HG02642 (cell line): ENCODE measurements around the gene CHGA.

Experiments used
- ATAC-seq: cut with Tn5 transposase; IDR thresholded peaks from one replicate; pipeline ENCODE4 v1.9.1; 2021; ENCODE audit warnings: mild to moderate bottlenecking; ENCODE audit not compliant: unreplicated experiment, poor library complexity

CHGA gene

DNA sequence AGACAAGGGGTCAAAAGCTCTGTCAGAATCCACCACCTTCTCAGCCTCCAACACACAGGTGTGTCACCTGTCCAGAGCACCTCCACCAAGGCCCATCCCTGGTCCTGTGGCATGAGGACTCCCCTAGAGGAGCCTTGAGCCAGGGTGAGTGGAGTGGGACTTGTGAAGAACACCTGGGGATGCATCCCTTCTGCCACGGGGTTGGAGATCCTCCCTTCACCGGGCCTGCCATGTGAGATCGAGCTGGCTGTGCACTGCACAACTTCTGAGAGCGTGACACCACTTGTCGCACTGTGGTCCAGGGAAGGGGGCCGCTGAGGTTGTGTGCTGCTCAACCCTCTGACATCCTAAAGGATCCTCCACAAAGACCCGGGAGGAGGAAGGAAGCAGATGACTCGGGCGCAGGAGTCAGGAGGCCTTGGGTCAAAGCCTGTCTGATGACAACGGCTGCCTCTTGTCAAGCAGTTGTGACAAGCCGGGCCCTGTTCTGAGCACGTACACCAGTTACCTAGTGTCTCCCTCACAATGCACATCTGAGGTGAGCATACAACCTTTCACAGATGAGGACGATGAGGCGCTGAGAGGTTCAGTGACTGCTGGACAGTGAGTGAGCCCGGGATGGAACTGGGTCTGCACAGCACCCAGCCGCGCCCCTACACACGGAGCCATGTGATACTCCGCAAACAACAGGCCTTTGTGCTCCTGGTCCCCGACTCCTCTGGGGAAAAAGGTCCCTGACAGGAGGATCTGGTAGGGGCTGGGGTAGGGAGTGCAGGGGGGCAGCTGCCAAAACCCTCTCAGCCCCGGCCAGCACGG lies 35.6 kb downstream of the CHGA start:
- ATAC-seq, result no peak

DNA sequence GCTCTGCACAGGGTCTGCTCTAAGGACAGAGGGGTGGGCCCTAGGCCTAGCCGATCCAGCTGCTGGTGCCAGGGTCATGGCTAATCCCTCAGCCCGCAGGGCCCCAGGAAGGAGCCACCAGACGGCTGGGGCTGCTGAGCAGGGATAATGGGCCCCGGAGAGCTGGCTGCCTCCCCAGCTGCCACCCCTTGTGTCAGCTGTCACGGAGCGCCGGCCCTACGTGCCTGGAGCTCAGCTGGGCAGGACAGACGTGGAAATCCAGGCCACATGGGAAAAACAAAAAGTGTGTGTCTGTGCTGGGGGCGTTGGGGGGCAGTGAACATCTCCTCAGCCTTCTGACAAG lies 36.2 kb downstream of the CHGA start:
- ATAC-seq, result no peak

DNA sequence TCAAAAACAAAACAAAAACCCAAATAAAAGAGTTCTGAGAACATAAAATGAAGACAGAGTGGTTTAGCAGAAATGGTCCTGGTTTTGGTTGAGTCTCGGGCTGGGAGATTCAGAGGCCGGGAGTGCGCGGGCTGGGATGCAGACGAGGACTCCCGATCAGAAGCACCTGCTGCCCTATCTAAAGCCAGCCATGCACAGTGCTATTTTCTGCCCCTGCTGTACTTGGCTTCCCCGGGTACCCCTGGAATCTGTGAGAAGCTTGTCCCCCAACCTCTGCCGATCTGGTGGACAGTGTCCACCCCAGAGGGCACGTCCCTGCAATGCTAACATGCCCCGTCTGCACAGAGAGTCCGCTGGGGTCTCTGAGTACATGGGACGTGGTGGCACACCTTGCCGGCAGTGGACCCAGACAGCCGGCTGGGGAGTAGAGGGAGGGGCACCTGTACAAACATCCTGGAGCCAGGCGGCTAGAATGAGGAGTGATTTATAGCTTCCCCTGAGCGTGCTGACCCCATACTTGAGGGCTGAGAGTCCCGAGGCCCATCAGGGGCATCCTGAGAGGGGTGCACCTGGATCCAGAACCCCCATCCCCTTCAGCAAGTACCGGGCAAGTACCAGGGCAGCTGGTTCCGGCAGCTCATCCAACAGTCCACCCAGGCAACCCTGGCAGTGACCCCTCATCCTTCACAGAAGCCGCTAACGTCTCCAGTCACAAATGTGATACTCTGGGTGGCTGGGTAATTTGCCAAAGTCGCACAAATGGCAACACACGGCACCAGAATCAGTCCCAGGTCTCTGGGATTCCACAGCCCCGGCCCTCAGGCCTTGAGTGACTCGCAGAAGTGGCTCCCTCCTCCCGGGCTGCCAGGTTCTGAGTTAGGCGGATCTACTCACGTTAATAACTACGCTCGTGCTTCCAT lies 37.1 kb downstream of the CHGA start:
- no peak for ATAC-seq

DNA sequence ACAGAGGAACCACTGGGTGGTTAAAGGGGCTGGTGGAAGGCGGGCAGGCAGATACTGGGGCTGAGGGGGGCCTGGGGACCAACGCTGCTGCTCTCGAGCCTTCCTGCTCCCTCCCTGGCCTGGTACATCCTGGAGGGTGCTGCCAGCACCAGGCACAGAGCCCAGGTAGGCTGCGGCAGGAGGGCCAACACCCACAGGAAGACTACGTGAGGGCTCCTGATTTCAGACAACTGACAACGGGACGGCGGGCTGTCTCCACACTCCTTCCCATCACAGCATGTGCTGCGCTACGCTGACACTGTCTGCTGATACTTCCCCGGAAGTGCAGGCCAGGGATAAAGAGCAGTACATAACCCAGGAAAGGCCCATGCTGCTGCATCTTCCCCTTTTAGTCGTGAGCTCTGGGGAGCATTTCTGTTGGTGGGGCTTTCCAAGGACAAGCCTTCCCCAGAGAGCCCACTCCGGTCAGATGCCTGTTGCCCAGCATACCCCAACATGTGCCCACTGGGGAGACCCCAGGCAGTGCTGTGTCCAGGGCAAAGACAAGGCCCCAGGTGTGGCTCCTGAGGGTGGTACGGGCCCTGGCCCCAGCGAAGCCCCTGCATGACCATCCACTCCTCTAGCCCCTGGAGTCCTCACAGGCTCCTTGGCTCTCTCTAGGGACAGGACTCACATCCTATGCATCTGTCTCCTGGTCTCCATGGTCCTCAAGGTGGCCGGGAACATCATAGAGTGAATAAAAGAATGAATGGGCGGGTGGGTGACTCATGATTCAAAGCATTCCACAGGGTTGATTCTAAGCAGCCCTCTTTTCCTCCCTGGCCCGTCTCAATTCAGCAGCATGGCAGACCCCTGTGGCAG lies 38.0 kb downstream of the CHGA start:
- no peak for ATAC-seq

DNA sequence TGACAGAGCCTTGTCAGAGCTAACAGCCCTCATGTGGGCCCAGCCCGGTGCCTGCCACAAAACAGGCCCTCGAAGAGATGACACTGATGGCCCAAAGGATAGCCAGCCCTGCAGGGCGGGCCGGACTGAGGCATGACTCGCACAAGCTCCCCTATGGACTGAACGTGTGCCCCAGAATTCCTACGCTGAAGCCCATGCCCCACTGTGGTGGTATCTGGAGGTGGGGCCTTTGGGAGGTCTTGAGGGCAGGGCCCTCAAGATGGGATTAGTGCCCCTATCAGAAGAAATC lies 38.6 kb downstream of the CHGA start:
- no peak for ATAC-seq

DNA sequence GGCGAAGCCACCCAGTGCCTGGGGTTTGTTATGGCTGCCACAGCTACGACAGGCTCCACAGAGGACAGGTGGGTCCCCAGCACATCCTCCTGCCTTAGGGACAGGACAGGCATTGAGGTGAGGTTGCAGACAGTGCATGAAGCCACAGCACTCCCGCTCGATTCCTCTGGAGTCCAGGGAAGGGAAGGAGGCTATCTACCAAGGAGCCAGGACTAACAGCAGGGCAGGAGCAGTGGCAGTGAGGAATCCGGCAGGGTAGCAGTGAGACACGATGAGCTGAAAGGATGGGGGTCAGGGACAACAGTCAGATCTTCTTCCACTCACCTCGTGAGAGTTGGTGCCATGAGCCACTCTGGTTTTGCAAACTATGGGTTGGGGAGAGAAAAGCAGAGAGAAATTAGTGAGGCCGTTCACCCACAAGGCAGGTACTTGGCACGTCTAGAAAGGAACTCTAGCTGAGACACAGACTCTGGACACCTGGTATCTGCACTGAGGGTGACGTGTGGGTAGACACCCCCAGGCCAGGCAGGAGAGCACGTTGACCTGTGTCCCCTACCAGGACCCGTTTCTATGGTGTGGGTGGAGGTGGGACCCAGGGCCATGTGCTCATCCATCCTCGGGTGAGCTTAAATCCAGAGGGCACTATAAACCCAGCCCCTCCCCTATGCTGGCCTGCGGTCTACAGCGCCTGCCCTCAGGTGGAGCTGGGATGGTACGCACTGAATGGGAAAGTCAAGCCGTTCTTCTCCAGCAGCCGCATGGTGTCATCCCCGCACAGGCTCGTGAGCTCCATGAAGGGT lies 39.3 kb downstream of the CHGA start:
- no peak for ATAC-seq

DNA sequence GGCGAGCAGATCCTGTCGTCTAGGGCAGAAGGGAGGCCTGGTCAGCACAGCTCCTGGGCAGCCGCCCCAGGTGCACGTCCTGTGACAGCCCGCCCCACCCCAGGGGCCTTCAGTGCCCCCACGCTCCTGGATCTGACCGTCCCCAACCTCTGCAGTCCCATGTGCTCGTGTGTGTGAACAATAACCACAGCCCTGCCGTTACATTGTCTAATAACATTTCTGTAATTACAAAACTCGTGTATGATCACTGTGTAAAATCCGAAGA lies 39.8 kb downstream of the CHGA start:
- ATAC-seq, result no peak

DNA sequence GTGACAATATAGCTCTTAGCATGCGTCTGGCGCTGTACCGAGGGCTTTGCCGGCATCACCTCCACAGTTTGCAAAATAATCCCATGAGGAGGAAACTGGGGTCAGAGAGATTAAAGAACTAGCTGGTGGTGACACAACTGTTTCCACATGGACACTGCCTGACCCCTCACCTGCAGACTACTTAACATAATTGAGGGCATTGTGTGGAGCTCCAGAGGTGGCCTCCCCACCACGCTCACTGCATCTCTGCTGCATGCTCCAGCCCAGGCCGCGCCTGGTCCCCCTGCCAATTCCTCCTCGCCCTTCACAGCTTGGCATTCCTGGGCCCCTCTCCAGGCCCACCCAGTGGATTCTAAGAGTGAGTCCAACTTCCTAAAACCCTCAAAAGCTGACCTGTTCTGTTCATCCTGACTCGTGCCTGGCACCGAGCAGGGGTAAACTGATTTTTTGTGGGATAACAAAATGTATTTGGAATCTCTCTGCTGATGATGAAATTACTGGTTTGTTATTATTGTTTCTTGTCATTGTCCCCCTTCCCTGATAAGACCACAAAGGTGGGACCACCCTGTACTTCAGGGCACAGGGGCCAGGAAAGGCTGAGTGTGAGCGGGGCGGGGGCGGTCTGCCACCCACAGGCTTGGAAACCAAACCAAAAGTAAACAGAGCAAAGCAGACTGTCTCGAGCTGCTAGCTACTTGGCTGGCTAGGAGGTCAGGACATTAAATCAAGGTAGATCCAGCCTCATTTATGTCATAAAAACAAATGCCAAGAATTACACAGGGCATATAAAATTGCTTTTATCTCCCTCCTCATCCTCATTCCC lies 40.6 kb downstream of the CHGA start:
- no peak for ATAC-seq

DNA sequence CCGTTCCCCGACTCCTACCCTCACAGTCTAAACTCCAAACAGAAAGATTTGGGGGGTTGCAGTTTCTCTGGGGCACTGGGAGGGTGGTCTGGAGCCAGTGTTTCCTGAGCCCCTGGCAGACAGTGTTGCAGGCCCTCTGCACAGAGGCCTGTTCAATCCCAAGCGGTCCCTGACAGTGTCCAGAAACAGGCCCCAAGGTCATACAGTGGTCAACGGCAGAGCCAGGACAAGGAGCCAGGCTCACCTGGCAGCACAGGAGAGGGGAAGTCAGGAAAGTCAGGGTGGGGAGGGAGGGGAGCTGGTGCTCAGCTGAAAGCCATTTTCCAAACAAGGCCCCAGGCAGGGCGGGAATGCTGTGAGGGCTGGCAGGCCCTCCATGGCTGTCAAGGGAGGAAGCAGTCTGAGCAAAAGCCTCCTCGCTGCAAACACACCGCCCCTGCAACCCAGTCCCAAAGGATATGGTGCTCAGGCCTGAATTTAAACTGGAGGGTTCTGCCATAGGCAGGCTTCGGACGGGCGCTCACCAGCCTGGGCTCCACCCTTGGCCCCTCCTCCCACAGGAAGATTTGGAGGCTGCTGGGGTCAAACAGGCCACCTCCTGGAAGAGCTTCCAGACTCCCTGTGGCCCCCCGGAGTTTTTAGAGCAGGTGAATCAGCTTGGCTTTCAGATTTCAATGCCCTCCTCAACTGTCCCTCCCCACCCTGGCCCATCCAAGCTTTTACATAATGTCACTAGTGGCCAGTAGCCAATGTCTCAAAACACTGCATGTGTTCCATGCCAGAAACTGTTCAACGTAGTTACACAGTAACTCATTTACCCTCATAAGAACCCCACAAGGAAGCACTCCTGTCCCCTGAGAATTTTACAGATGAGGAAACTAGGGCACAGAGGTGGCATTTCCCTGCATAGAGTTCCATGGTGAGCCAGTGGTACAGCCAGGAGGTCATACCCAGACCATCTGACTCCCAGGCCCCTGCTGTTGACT lies 41.5 kb downstream of the CHGA start:
- ATAC-seq, result no peak

DNA sequence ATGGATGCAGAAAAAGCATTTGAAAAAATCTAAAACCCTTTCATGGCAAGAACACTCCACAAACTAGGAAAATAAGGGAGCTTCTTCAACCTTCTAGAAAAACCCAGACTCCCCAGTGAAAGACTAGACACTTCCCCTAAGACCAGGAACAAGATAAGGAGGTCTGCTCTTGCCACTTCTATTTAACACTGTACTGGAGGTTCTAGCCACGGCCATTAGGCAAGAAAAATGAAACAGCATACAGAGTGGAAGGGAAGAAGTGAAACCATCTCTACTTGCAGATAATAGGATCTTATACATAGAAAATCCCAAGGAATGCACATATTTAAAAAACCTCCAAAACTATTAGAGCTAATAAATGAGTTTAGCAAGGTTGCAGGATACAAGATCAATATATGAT lies 42.3 kb downstream of the CHGA start:
- no peak for ATAC-seq

DNA sequence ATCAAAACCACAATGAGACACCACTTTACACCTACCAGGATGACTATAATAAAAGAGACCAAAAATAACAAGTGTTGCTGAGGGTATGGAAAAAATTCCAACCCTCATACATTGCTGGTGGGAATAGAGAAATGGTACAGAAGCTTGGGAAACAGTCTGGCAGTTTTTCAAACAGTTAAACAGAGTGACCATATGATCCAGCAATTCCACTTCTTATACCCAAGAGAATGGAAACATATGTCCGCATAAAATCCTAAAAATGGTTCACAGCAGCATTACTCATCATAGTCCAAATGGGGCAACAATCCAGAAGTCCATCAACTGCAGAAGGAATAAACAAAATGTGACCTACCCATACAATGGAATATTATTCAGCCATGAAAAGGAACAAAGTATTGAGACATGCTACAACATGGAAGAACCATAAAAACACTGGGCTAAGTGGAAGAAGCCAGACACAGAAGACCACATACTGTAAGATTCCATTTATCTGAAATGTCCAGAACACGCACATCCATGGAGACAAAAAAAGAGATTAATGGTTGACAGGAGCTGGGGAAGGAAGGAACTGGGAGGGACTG lies 44.5 kb downstream of the CHGA start:
- ATAC-seq, result no peak

DNA sequence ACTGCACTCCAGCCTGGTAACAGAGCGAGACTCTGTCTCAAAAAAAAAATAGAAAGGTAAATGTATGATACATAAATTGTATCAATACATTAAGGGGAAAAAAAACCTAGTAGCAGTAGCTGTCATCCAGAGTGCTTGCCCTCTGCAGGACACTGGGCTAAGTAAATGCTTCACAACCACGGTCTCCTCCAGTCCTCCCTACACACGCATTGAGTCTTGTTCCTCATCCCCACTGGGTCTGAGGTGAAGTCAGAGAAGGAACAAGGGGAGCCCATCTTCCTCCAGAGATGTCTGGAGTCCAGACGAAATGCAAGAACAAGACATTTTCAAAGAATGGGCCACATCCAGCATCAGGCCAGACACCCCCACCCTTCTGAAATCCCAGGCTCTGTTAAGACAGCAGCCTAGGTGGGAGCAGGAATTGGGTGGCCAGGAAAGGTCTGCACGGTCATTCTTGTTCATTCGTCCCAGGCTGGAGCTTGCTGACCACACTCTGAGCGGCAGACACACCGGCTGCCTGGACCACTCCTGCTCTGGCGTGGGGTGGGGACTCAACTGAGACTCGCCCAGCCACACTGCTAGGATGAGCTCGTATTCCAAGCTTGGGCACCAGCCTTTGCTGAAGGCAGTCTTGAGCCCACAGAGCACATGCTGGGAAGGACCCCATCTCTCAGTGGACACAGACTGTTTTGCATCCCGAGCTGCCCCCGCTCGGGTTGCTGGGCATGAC lies 45.5 kb downstream of the CHGA start:
- no peak for ATAC-seq

DNA sequence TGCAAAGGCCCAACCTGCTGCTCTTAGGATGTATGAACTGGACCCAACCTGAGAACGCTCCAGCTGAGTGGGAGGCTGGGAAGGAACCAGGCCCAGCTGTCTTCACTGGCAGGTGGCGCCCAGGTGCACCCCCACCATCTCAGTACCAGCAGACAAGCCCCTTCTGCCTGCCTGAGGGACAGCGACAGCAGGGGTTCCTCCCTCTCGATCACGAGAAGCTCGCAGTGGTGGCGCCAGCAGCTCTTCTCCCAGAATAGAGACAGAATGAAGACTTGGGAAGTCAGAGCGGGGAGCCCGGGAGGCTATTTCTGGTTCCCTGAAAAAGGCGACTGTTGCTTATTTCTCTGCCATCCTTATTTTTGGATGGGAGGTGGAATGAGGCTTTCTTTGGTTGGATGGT lies 46.5 kb downstream of the CHGA start:
- ATAC-seq, result no peak

DNA sequence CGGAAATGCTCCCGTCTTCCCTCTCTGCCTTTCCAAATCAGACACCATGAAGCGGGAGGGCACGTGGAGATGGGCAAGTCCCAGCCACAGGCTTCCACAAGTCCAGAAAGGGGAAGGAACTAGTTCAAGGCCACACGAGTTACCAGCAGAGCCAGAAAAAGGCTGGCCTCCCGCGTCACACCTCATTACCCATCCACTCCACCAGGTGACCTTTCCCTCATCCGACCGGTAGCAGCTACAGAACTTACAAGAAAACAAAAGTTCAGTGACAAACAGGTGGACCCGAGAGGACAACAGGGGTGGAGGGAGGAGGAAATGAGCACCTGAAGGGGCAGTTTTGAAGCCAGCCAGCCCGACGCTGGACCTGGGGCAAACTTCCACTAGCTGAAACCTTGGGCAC lies 46.9 kb downstream of the CHGA start:
- ATAC-seq, result no peak

DNA sequence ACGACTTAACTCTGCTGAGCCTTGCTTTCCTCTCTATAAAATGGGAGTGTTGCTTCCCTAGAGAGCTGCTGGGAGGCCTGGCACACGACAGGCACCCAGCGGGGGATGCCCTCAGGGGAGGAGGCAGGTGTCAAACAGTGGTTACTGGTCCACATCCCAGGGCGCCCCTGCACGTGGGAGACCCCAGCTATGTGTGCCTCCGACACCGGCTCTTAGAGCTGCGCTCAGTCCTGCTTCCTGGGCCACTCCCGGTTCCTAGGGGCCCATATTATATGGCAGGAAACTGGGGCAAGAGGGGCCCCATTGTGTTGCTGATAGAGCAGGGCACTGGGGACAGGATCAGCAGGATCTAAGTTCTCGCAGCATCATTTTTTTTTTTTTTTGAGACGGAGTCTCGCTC lies 47.3 kb downstream of the CHGA start:
- ATAC-seq, result no peak

DNA sequence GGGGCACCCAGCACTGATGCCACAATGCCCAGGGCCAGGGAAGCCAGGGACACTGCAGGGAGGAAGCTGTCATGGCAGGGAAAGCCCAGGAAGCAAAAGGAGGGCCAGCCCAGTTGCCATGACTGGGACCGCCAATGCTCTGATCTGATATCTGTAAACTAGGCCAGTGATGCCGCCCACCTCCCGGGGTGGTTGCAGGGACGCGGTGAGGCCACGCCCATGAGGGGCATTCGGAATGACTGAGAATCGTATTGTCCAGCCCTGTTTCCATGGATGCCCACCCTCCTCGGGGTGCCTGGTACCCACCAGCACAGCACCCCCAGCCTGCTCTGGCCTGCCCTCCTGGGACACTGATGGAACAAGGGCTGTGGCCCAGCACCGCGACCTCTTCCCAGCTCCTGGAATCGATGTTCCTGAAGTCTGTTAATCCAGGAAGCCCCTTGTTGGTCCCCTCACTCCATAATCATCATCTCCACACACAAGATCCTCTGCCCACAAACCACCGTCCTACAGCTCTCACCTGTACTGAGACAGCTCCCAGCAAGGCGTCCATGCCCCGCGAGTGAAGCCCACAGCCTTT lies 48.7 kb downstream of the CHGA start:
- ATAC-seq, result no peak

DNA sequence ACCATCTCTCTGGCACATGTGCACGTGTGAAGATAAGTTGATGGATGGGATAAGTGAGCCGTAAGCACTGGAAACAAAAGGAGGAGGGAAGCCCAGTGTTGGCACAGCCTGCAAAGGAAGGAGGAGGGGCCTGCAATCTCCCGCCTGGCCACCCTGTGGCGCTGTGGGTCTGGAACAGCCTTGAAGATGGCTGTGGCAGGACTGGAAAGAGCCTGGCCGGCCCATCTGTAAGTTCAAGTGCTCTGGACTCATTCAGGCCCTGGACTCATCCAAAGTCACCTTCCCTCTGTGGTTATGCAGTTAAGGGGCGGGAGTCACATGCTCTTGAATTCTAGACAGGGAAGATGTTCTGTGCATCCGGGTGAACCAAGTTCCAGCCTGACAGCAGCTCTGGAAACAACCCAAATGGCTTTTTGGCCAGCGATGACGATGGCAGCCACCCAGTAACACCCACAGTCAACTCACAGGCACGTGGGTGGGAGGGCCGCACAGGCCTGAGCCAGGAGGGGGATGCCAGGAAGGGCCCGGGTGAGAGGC lies 50.4 kb downstream of the CHGA start:
- ATAC-seq, result no peak
